Subcutaneous abdominal adipose tissue (tissue), 5 donors: ENCODE measurements around the gene KLK14.

Source experiments
- H3K27ac ChIP-seq: one replicate; pipeline ENCODE4 v1.7.0; 2013; ENCODE audit warnings: low read depth, mild to moderate bottlenecking, inconsistent platforms, low read length, moderate library complexity
- H3K27me3 ChIP-seq, 5 donors: one replicate each; pipeline ENCODE4 v1.7.0; 2013; ENCODE audit warnings: low read length in 5 of 5, inconsistent platforms in 1 of 5; ENCODE audit not compliant: control insufficient read depth in 5 of 5, insufficient read depth in 4 of 5
- H3K36me3 ChIP-seq, 5 donors: one replicate each; pipeline ENCODE4 v1.7.0; 2013; ENCODE audit warnings: low read length in 5 of 5; ENCODE audit not compliant: control insufficient read depth in 5 of 5, insufficient read depth in 5 of 5
- H3K4me1 ChIP-seq, 5 donors: one replicate each; pipeline ENCODE4 v1.7.0; 2013; ENCODE audit warnings: low read length in 5 of 5, mild to moderate bottlenecking in 3 of 5, moderate library complexity in 1 of 5; ENCODE audit not compliant: control insufficient read depth in 5 of 5, insufficient read depth in 5 of 5
- H3K4me3 ChIP-seq, 5 donors: one replicate each; pipeline ENCODE4 v1.7.0; 2013; ENCODE audit warnings: low read length in 5 of 5, low read depth in 1 of 5
- H3K9ac ChIP-seq, 5 donors: one replicate each; pipeline ENCODE4 v1.7.0; 2013; ENCODE audit warnings: low read length in 5 of 5, mild to moderate bottlenecking in 4 of 5, moderate library complexity in 3 of 5
- H3K9me3 ChIP-seq, 5 donors: one replicate each; pipeline ENCODE4 v1.7.0; 2013; ENCODE audit warnings: low read length in 5 of 5; ENCODE audit not compliant: control insufficient read depth in 5 of 5
- donor health status: healthy.
- donor health status: healthy.
- donor health status: healthy.
- donor health status: healthy.
- donor health status: healthy.

The KLK14 gene

DNA sequence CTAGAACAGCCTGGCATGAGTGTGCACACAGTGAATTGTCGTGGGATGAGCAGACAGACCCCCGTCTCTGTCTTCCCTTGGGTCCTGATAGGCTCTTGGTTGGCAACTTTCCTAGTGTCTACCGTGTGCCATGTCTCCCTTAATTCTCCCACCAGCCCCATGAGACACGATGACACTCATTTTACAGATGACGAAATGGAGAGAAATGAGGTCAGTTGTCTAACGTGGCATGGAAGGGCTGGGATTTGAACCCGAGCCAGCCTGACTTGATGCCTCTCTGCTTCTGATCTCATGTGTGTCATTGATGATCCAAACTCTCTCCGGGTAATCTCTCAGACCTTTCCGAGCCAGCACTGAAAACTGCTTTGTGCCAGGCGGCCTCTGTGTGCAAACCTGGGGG is 8.4 kb upstream of the KLK14 start:
- peaks cover 0 to 2% (median 0%) of the 10 kb centered on the region in 5 donors for H3K36me3 ChIP-seq
- no peaks in the 10 kb centered on the region for H3K4me1 ChIP-seq
- H3K9ac ChIP-seq: no peak overlapping the region
- H3K9me3 ChIP-seq: no peaks in the 10 kb centered on the region
- H3K4me3 ChIP-seq: no peak overlapping the region
- peaks cover 0 to 11% (median 0%) of the 10 kb centered on the region in 5 donors for H3K27me3 ChIP-seq
- no peak overlapping the region for H3K27ac ChIP-seq

DNA sequence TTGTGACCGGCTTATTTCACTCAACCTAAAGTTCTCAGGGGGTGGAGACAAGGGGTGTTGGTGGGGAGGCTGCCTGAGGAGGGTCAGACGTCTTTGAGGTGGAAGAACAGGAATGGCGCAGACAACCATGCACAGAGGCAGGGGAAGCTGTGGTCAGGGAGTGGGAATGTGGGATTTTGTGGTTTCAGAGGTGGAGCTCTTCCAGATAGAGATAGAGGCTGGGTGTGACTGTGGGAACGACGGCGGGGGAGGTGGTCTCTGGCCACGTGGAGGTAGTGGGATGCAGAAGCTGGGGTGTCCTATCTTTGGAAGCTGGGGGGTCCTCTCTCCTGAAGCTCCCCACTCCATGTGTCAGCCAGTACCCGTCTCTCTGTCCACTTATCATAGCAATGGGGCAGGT is 7.8 kb upstream of the KLK14 start:
- H3K36me3 ChIP-seq: peaks cover 0 to 2% (median 0%) of the 10 kb centered on the region in 5 donors
- no peaks in the 10 kb centered on the region for H3K9me3 ChIP-seq
- H3K4me3 ChIP-seq: no peak overlapping the region
- H3K9ac ChIP-seq: no peak overlapping the region
- H3K27me3 ChIP-seq: peaks cover 0 to 11% (median 0%) of the 10 kb centered on the region in 5 donors
- no peaks in the 10 kb centered on the region for H3K4me1 ChIP-seq
- no peak overlapping the region for H3K27ac ChIP-seq

DNA sequence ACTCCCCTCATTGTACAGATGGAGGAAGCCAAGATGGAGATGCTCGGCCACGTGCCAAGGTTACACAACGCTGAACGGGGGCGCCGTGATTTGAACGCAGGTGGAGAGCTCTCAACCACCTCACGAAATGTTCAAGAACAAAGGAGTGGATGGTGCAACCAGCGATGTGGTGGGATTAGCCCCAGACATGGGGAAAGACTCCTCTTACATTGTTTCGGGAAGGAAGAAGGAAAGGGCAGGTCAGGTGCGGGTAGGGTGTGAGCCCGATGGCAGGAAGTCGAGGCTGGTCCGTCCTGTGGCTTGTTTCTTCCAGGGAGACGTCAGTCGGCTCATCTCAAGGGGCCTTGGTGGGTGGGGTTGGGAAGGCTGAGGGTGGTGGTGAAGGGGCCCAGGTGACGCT is 7.1 kb upstream of the KLK14 start:
- no peaks in the 10 kb centered on the region for H3K9me3 ChIP-seq
- no peak overlapping the region for H3K4me3 ChIP-seq
- no peak overlapping the region for H3K27ac ChIP-seq
- peaks cover 0 to 11% (median 0%) of the 10 kb centered on the region in 5 donors for H3K27me3 ChIP-seq
- H3K36me3 ChIP-seq: peaks cover 0 to 2% (median 0%) of the 10 kb centered on the region in 5 donors
- no peak overlapping the region for H3K9ac ChIP-seq
- no peaks in the 10 kb centered on the region for H3K4me1 ChIP-seq

DNA sequence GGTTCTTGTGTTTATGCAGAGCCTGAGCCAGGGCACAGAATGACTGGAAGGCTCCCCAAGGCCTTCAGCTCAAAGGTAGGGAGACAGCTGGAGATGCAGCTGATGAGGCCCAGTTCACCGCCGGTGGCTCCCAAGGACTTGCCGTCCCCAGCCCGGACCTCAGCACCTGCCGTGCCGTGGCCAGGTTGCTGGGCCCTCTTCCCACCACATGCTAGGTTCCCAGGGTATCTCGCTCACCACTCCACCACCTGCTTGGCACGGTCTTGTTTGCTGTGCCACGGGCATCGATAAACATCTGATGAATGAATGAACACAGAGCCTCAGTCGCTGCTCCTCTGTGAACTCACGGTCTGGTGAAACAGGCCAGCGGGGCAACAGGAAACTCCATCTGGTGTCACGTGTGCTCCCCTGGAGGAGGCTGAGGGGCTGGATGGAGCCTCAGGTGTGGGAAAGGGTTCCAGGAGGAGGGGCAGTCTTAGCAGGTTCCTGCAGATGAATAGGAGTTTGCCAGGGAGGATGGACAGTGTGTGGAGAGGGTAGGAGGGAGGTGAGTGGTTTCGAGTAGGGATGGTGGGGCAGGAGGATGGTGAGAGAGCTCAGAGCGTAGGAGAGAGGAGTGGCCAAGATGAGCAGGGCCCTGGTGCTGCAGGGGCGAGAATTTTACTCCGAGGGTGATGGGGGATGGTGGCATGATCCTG is 3.6 kb upstream of the KLK14 start:
- no peak overlapping the region for H3K9ac ChIP-seq
- H3K27me3 ChIP-seq: peaks cover 3 to 26% (median 13%) of the 10 kb centered on the region in 5 donors
- no peaks in the 10 kb centered on the region for H3K9me3 ChIP-seq
- no peak overlapping the region for H3K27ac ChIP-seq
- no peak overlapping the region for H3K4me3 ChIP-seq
- H3K4me1 ChIP-seq: no peaks in the 10 kb centered on the region
- peaks cover 0 to 2% (median 0%) of the 10 kb centered on the region in 5 donors for H3K36me3 ChIP-seq

DNA sequence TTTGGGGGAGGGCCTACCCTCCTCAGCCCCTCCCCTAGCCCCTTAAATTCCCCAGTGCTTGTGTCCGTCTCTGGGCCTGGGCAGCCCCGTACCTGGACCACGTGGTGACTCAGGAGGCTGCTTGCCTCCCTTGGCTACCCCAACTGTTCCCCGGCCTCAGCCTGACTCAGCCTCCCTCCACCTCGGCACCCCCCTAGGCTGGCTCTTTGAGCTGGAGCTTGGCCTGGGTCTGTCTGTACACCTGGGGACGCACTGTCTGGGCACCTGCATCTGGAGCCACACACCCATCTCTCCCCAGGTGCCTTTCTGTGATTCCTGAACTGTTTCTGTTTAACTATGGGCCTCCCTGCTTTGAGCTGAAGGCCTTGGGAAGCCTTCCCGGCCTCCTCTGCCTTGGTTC is 1.8 kb upstream of the KLK14 start:
- Histone ChIP-seq H3K4me1 (peaks cover 0 to 3% (median 0%) of the 10 kb centered on the region in 5 donors), H3K27me3 (peaks cover 3 to 23% (median 13%) of the 10 kb centered on the region in 5 donors), H3K9me3 (no peaks in the 10 kb centered on the region), H3K4me3 (no peak overlapping the region), H3K27ac (no peak overlapping the region), H3K9ac (no peak overlapping the region), H3K36me3 (peaks cover 0 to 2% (median 0%) of the 10 kb centered on the region in 5 donors)

DNA sequence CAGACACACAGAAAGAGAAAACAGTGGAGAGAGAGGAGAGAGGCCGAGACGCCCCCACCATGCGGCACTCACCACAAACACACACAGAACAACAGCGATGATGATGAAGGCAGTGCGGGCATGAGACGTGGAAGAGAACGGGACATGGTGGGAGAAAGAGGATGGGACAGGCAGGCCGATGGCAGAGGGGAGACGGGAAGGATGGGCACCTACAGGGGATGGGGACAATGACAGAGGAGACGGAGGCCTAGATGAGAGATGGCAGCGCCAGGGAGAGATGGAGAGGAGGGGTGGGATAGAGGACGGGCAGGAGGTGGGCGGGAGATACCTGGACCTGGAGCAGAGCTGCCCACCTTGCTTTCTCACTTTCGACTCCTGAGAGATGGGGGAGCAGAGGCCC is 1.1 kb upstream of the KLK14 start:
- Histone ChIP-seq H3K27ac (no peak overlapping the region), H3K9me3 (no peaks in the 10 kb centered on the region), H3K4me3 (no peak overlapping the region), H3K27me3 (peaks cover 3 to 20% (median 13%) of the 10 kb centered on the region in 5 donors), H3K9ac (no peak overlapping the region), H3K36me3 (peaks cover 0 to 2% (median 0%) of the 10 kb centered on the region in 5 donors), H3K4me1 (peaks cover 0 to 4% (median 0%) of the 10 kb centered on the region in 5 donors)

DNA sequence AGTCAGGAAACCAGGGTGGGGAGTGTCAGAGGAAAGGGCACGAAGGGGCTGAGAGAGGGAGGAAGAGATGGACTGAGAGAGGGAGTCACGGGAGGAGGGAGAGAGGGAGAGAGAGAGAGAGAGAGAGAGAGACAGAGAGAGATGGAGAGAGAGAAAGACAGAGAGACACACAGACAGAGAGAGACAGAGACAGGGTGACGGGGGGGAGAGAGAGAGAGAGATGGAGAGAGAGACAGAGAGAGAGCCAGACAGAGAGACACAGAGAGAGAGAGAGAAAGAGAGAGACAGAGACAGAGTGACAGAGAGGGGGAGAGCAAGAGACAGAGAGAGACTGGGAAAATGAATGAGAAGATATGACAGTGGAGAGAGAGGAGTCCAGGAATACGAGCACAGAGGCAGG is 494 bp upstream of the KLK14 start:
- no peaks in the 10 kb centered on the region for H3K9me3 ChIP-seq
- H3K4me3 ChIP-seq: no peak overlapping the region
- H3K27ac ChIP-seq: no peak overlapping the region
- peaks cover 0 to 2% (median 0%) of the 10 kb centered on the region in 5 donors for H3K36me3 ChIP-seq
- no peak overlapping the region for H3K9ac ChIP-seq
- peaks cover 0 to 4% (median 0%) of the 10 kb centered on the region in 5 donors for H3K4me1 ChIP-seq
- H3K27me3 ChIP-seq: peaks cover 3 to 24% (median 13%) of the 10 kb centered on the region in 5 donors

DNA sequence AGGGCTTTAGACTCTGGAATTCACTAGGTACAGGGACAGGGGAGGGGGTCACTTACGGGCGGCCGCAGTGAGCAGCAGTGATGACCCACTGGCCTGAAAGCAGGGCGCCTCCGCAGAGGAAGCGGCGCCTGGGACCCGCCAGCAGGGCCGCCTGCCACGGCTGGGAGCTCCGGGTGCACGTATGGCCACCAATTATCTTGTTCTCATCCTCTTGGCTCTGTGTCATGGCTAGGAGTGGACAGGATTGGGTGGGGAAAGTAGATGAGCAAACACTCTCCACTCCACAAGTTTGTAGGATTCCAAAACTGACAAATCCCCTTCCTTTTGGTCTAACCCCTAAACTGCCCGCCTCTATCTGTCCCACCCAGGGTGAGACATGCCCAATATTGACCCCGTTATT is 1.2 kb downstream of the KLK14 start:
- H3K9me3 ChIP-seq: no peaks in the 10 kb centered on the region
- H3K36me3 ChIP-seq: peaks cover 0 to 2% (median 0%) of the 10 kb centered on the region in 5 donors
- H3K27ac ChIP-seq: no peak overlapping the region

DNA sequence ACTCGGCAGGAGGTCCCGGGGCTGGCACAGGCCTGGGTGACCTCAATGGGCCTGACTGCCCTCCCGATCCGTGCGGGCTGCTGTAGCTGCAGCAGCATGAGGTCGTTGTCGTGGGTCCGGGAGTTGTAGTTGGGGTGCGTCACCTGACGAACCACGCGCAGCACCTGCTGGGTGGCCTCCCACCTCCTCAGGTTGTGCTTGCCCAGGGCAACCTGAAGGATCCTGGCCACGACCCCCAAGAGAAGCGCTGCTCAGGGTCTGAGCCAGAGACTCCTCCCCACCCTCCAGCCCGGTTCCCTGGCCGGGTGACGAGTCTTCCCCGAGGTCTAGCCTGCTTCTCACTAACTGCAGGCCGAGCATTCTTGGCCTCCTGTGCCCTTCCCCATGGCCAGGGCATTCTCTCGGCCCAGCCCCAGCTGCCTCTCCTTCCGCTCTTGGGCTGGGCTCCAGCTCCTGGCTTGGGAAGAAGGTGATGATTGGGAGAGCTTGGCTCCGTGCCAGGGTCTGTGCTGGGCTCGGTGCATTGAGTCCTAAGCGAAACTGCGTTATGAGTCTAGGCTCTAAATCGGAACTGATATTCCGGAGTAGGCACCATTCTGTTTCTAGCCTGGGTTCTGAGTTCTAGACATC is 3.1 kb downstream of the KLK14 start:
- no peak overlapping the region for H3K4me3 ChIP-seq
- peaks cover 0 to 4% (median 0%) of the 10 kb centered on the region in 5 donors for H3K4me1 ChIP-seq
- peaks cover 8 to 19% (median 15%) of the 10 kb centered on the region in 5 donors for H3K27me3 ChIP-seq
- H3K9me3 ChIP-seq: peaks cover 0 to 2% (median 0%) of the 10 kb centered on the region in 5 donors
- no peaks in the 10 kb centered on the region for H3K36me3 ChIP-seq
- no peak overlapping the region for H3K27ac ChIP-seq
- no peak overlapping the region for H3K9ac ChIP-seq

More for the DNA sequence above, 1.2 kb downstream of the KLK14 start:
- H3K27me3 ChIP-seq: peaks cover 3 to 21% (median 15%) of the 10 kb centered on the region in 5 donors
- peaks cover 0 to 4% (median 0%) of the 10 kb centered on the region in 5 donors for H3K4me1 ChIP-seq
- no peak overlapping the region for H3K9ac ChIP-seq
- no peak overlapping the region for H3K4me3 ChIP-seq

DNA sequence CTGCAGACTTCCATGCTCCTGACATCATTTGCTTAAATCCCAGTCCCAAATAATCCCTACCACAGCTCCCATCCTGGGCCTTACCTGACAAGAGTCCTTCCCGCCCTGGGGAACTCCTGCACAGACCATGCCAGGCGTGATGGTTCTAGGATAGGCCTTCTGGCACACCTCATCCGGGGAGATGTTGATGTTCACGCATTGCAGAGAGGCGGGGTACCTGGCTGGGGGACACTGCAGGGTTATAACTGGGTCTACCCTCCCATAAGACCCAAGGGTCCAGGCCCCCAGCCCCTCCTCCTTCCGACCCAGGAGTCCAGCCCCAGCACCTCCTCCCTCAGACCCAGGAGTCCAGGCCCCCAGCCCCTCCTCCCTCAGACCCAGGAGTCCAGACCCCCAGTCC is 4.0 kb downstream of the KLK14 start:
- Histone ChIP-seq H3K27me3 (peaks cover 7 to 18% (median 10%) of the 10 kb centered on the region in 5 donors), H3K4me1 (peaks cover 0 to 4% (median 0%) of the 10 kb centered on the region in 5 donors), H3K9me3 (peaks cover 0 to 9% (median 4%) of the 10 kb centered on the region in 5 donors), H3K36me3 (no peaks in the 10 kb centered on the region), H3K4me3 (no peak overlapping the region), H3K9ac (no peak overlapping the region), H3K27ac (no peak overlapping the region)
